ENCODE results near the gene DNAAF1.
"Not testable (repeated sequence)": the region's sequence is repeated elsewhere in the genome, so short reads cannot be mapped to it uniquely, and the experiment has no call there.

DNAAF1 gene

DNA sequence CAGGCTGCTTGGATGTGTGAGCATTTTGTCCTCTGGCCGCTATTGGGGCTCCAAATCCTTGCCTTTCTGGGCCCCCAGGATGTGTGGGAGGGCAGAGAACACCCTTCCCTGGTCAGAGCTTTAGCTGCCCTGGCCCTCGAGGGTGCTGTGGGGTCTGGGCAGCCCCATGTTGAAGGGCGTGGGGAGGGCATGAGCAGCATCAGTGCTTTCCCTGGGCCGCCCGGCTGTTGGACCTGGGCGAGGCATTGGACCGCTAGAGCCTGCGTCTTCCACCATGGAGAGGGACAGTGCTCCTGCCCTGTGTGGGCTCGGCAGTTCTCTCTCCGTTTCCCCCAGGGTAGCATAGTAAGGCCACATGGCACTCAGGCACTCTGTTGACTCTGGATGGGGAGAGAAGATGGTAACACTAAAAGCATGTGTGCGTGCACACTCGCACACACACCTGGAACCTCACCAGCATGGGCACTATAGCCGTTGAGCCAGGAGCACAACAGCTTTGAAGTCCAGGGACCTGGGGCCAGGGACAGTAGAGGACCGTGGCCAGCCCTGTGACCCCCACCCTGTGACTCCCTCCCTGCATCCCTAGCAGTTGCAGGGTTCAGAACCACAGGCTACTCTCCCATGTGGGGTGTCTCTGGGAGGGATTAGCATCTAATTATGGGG, 52.5 kb downstream of the DNAAF1 start:
- no peak overlapping the region for H3K4me3 ChIP-seq (ENCODE audit: control insufficient read depth in 1 of 7, extremely low read depth in 1 of 7, insufficient read depth in 4 of 7, low read depth in 2 of 7, low read length in 6 of 7)
- peaks cover 0 to 6% (median 2%) of the 10 kb centered on the region in 5 experiments for H3K27me3 ChIP-seq (replicated peaks in 2 of 5; ENCODE audit: control insufficient read depth in 4 of 5, insufficient read depth in 5 of 5, low read length in 4 of 5)
- H3K36me3 ChIP-seq (ENCODE audit: control insufficient read depth in 4 of 4, insufficient read depth in 4 of 4, low read length in 3 of 4), result no peaks in the 10 kb centered on the region
- 98% methylated on average over 12 of the region's 14 CpGs for WGBS (ENCODE audit: insufficient coverage)
- no peaks in the 10 kb centered on the region for H3K9me3 ChIP-seq (ENCODE audit: control extremely low read depth in 1 of 5, control insufficient read depth in 4 of 5, insufficient read depth in 2 of 5, low read depth in 1 of 5, low read length in 4 of 5)
- peaks cover 0 to 17% (median 10%) of the 10 kb centered on the region in 4 experiments for H3K4me1 ChIP-seq (ENCODE audit: control extremely low read depth in 1 of 4, control insufficient read depth in 4 of 4, insufficient read depth in 4 of 4, low read length in 3 of 4)
- CTCF ChIA-PET, result no interaction called here
- POLR2A ChIA-PET, result no interaction called here
- no peak for DNase-seq
- H3K27ac ChIP-seq (ENCODE audit: insufficient read depth in 1 of 2, low read depth in 1 of 2, low read length in 2 of 2, poor library complexity in 1 of 2, severe bottlenecking in 2 of 2), result no peak overlapping the region

GRCh38 chr16:84198401-84198800, 53.3 kb downstream of the DNAAF1 start:
- Histone ChIP-seq H3K4me1 (ENCODE audit: control extremely low read depth in 1 of 4, control insufficient read depth in 4 of 4, insufficient read depth in 4 of 4, low read length in 3 of 4) (peaks cover 0 to 17% (median 10%) of the 10 kb centered on the region in 4 experiments), H3K4me3 (ENCODE audit: control insufficient read depth in 1 of 7, extremely low read depth in 1 of 7, insufficient read depth in 4 of 7, low read depth in 2 of 7, low read length in 6 of 7) (no peak overlapping the region), H3K27me3 (replicated peaks in 2 of 5; ENCODE audit: control insufficient read depth in 4 of 5, insufficient read depth in 5 of 5, low read length in 4 of 5) (peaks cover 0 to 6% (median 2%) of the 10 kb centered on the region in 5 experiments), H3K36me3 (ENCODE audit: control insufficient read depth in 4 of 4, insufficient read depth in 4 of 4, low read length in 3 of 4) (no peaks in the 10 kb centered on the region), H3K9me3 (ENCODE audit: control extremely low read depth in 1 of 5, control insufficient read depth in 4 of 5, insufficient read depth in 2 of 5, low read depth in 1 of 5, low read length in 4 of 5) (no peaks in the 10 kb centered on the region), H3K27ac (ENCODE audit: insufficient read depth in 1 of 2, low read depth in 1 of 2, low read length in 2 of 2, poor library complexity in 1 of 2, severe bottlenecking in 2 of 2) (no peak overlapping the region)
- 96% methylated on average over 9 of the region's 10 CpGs for WGBS (ENCODE audit: insufficient coverage)
- no peak for DNase-seq
- ChIA-PET POLR2A (no interaction called here), CTCF (interaction anchor here (0.8 kb wide), 1 partner anchor 21 kb away, joined by 3 read pairs; no protein-coding TSS in a partner anchor)

- ChIA-PET CTCF (interaction anchor here (0.8 to 1.6 kb wide), 2 partner anchors 12 to 21 kb away, joined by 3 to 5 read pairs; partner anchors contain the start of gene TAF1C), POLR2A (no interaction called here)
- Histone ChIP-seq H3K27me3 (replicated peaks in 2 of 5; ENCODE audit: control insufficient read depth in 4 of 5, insufficient read depth in 5 of 5, low read length in 4 of 5) (peaks cover 0 to 6% (median 2%) of the 10 kb centered on the region in 5 experiments), H3K9me3 (ENCODE audit: control extremely low read depth in 1 of 5, control insufficient read depth in 4 of 5, insufficient read depth in 2 of 5, low read depth in 1 of 5, low read length in 4 of 5) (no peaks in the 10 kb centered on the region), H3K27ac (ENCODE audit: insufficient read depth in 1 of 2, low read depth in 1 of 2, low read length in 2 of 2, poor library complexity in 1 of 2, severe bottlenecking in 2 of 2) (no peak overlapping the region), H3K4me1 (ENCODE audit: control extremely low read depth in 1 of 4, control insufficient read depth in 4 of 4, insufficient read depth in 4 of 4, low read length in 3 of 4) (peaks cover 0 to 10% (median 7%) of the 10 kb centered on the region in 4 experiments), H3K4me3 (ENCODE audit: control insufficient read depth in 1 of 7, extremely low read depth in 1 of 7, insufficient read depth in 4 of 7, low read depth in 2 of 7, low read length in 6 of 7) (no peak overlapping the region), H3K36me3 (ENCODE audit: control insufficient read depth in 4 of 4, insufficient read depth in 4 of 4, low read length in 3 of 4) (no peaks in the 10 kb centered on the region)
- WGBS (ENCODE audit: insufficient coverage), result 77% methylated on average over 7 of the region's 13 CpGs
- no peak for DNase-seq
These were observed 54.0 kb downstream of the DNAAF1 start for GRCh38 chr16:84199097-84199496.

DNA sequence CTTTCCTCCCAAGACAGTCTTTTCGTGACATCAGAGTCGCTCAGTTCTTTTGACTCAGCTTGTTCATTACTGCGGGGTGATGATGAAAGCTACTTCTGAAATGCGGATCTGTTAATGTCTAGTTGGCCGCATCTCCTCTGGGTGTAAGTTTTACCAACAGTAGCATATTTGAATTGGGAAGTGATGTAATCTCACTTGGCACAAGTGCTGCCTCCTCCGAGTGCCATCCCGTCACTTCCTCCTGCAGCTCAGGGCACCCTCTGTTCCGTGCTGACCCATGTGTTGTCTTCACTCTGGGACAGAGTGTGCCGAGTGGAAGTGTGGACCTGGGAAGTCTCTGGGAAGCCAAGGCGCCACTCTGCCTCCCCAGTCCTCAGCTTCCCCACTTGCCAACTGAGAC, 54.8 kb downstream of the DNAAF1 start:
- Histone ChIP-seq H3K36me3 (ENCODE audit: control insufficient read depth in 4 of 4, insufficient read depth in 4 of 4, low read length in 3 of 4) (no peaks in the 10 kb centered on the region), H3K9me3 (ENCODE audit: control extremely low read depth in 1 of 5, control insufficient read depth in 4 of 5, insufficient read depth in 2 of 5, low read depth in 1 of 5, low read length in 4 of 5) (no peaks in the 10 kb centered on the region), H3K4me3 (ENCODE audit: control insufficient read depth in 1 of 7, extremely low read depth in 1 of 7, insufficient read depth in 4 of 7, low read depth in 2 of 7, low read length in 6 of 7) (no peak overlapping the region), H3K27me3 (replicated peaks in 2 of 5; ENCODE audit: control insufficient read depth in 4 of 5, insufficient read depth in 5 of 5, low read length in 4 of 5) (peaks cover 0 to 6% (median 2%) of the 10 kb centered on the region in 5 experiments), H3K4me1 (ENCODE audit: control extremely low read depth in 1 of 4, control insufficient read depth in 4 of 4, insufficient read depth in 4 of 4, low read length in 3 of 4) (peaks cover 0 to 3% (median 1%) of the 10 kb centered on the region in 4 experiments), H3K27ac (ENCODE audit: insufficient read depth in 1 of 2, low read depth in 1 of 2, low read length in 2 of 2, poor library complexity in 1 of 2, severe bottlenecking in 2 of 2) (no peak overlapping the region)
- CTCF ChIA-PET, result interaction anchor here (1.6 kb wide), 1 partner anchor 13 kb away, joined by 5 read pairs; the partner anchor contains the start of gene TAF1C
- WGBS (ENCODE audit: insufficient coverage), result 91% methylated on average over 6 of the region's 10 CpGs
- DNase-seq, result peak in 1 of 3 donors; percentile 18
- POLR2A ChIA-PET, result no interaction called here

GRCh38 chr16:84204551-84204950, 59.4 kb downstream of the DNAAF1 start:
- H3K27me3 ChIP-seq (replicated peaks in 2 of 5; ENCODE audit: control insufficient read depth in 4 of 5, insufficient read depth in 5 of 5, low read length in 4 of 5); POLR2A ChIA-PET; DNase-seq; H3K27ac ChIP-seq (ENCODE audit: insufficient read depth in 1 of 2, low read depth in 1 of 2, low read length in 2 of 2, poor library complexity in 1 of 2, severe bottlenecking in 2 of 2); H3K4me1 ChIP-seq (ENCODE audit: control extremely low read depth in 1 of 4, control insufficient read depth in 4 of 4, insufficient read depth in 4 of 4, low read length in 3 of 4); H3K9me3 ChIP-seq (ENCODE audit: control extremely low read depth in 1 of 5, control insufficient read depth in 4 of 5, insufficient read depth in 2 of 5, low read depth in 1 of 5, low read length in 4 of 5); CTCF ChIA-PET; H3K36me3 ChIP-seq (ENCODE audit: control insufficient read depth in 4 of 4, insufficient read depth in 4 of 4, low read length in 3 of 4); H3K4me3 ChIP-seq (ENCODE audit: control insufficient read depth in 1 of 7, extremely low read depth in 1 of 7, insufficient read depth in 4 of 7, low read depth in 2 of 7, low read length in 6 of 7): not testable (repeated sequence)
- over 99% methylated on average over 17 of the region's 26 CpGs for WGBS (ENCODE audit: insufficient coverage)

GRCh38 chr16:84205123-84205522, 60.0 kb downstream of the DNAAF1 start:
- H3K27ac ChIP-seq (ENCODE audit: insufficient read depth in 1 of 2, low read depth in 1 of 2, low read length in 2 of 2, poor library complexity in 1 of 2, severe bottlenecking in 2 of 2); H3K27me3 ChIP-seq (replicated peaks in 2 of 5; ENCODE audit: control insufficient read depth in 4 of 5, insufficient read depth in 5 of 5, low read length in 4 of 5); H3K9me3 ChIP-seq (ENCODE audit: control extremely low read depth in 1 of 5, control insufficient read depth in 4 of 5, insufficient read depth in 2 of 5, low read depth in 1 of 5, low read length in 4 of 5); H3K4me1 ChIP-seq (ENCODE audit: control extremely low read depth in 1 of 4, control insufficient read depth in 4 of 4, insufficient read depth in 4 of 4, low read length in 3 of 4); H3K4me3 ChIP-seq (ENCODE audit: control insufficient read depth in 1 of 7, extremely low read depth in 1 of 7, insufficient read depth in 4 of 7, low read depth in 2 of 7, low read length in 6 of 7); H3K36me3 ChIP-seq (ENCODE audit: control insufficient read depth in 4 of 4, insufficient read depth in 4 of 4, low read length in 3 of 4); POLR2A ChIA-PET; CTCF ChIA-PET; DNase-seq: not testable (repeated sequence)
- 100% methylated on average over 5 of the region's 6 CpGs for WGBS (ENCODE audit: insufficient coverage)

GRCh38 chr16:84205976-84206691, 61.0 kb downstream of the DNAAF1 start:
- H3K9me3 ChIP-seq (ENCODE audit: control extremely low read depth in 1 of 5, control insufficient read depth in 4 of 5, insufficient read depth in 2 of 5, low read depth in 1 of 5, low read length in 4 of 5), result no peaks in the 10 kb centered on the region
- ChIA-PET POLR2A (no interaction called here), CTCF (no interaction called here)
- H3K27me3 ChIP-seq (replicated peaks in 2 of 5; ENCODE audit: control insufficient read depth in 4 of 5, insufficient read depth in 5 of 5, low read length in 4 of 5), result peaks cover 0 to 3% (median 0%) of the 10 kb centered on the region in 5 experiments
- 98% methylated on average over 16 of the region's 18 CpGs for WGBS (ENCODE audit: insufficient coverage)
- H3K36me3 ChIP-seq (ENCODE audit: control insufficient read depth in 4 of 4, insufficient read depth in 4 of 4, low read length in 3 of 4), result no peaks in the 10 kb centered on the region
- H3K4me3 ChIP-seq (ENCODE audit: control insufficient read depth in 1 of 7, extremely low read depth in 1 of 7, insufficient read depth in 4 of 7, low read depth in 2 of 7, low read length in 6 of 7), result no peak overlapping the region
- H3K27ac ChIP-seq (ENCODE audit: insufficient read depth in 1 of 2, low read depth in 1 of 2, low read length in 2 of 2, poor library complexity in 1 of 2, severe bottlenecking in 2 of 2), result no peak overlapping the region
- no peaks in the 10 kb centered on the region for H3K4me1 ChIP-seq (ENCODE audit: control extremely low read depth in 1 of 4, control insufficient read depth in 4 of 4, insufficient read depth in 4 of 4, low read length in 3 of 4)
- no peak for DNase-seq

All from common myeloid progenitor, CD34-positive (primary cell).